SK-N-DZ (cell line): ENCODE data around the gene LIMS4.
"Not testable (repeated sequence)": the region's sequence is repeated elsewhere in the genome, so short reads cannot be mapped to it uniquely, and the experiment has no call there.

Experiments used
- DNase-seq: peaks from one replicate; pipeline ENCODE4 v3.0.0-alpha.2; 2015; ENCODE audit warnings: low spot score

The LIMS4 gene

GRCh38 chr2:110450951-110451350 is 21.7 kb downstream of the LIMS4 start:
- not testable (repeated sequence) for DNase-seq

GRCh38 chr2:110449127-110449947 is 23.3 kb downstream of the LIMS4 start:
- not testable (repeated sequence) for DNase-seq

GRCh38 chr2:110446644-110447043 is 26.0 kb downstream of the LIMS4 start:
- DNase-seq, result not testable (repeated sequence)

GRCh38 chr2:110443305-110444005 is 29.2 kb downstream of the LIMS4 start:
- DNase-seq, result not testable (repeated sequence)

- not testable (repeated sequence) for DNase-seq
Observed at GRCh38 chr2:110441905-110442304, 30.7 kb downstream of the LIMS4 start.

GRCh38 chr2:110434565-110434964 is 38.1 kb downstream of the LIMS4 start:
- DNase-seq, result not testable (repeated sequence)

GRCh38 chr2:110425725-110426124 is 46.9 kb downstream of the LIMS4 start:
- DNase-seq, result not testable (repeated sequence)

GRCh38 chr2:110424421-110424820 is 48.2 kb downstream of the LIMS4 start:
- DNase-seq, result not testable (repeated sequence)

GRCh38 chr2:110423574-110423962 is 49.0 kb downstream of the LIMS4 start:
- DNase-seq, result not testable (repeated sequence)

GRCh38 chr2:110422852-110423573 is 49.6 kb downstream of the LIMS4 start:
- not testable (repeated sequence) for DNase-seq

- not testable (repeated sequence) for DNase-seq
Observed at GRCh38 chr2:110420641-110421354, 51.8 kb downstream of the LIMS4 start.

- DNase-seq, result not testable (repeated sequence)
Observed at GRCh38 chr2:110407142-110407541, 65.5 kb downstream of the LIMS4 start.

- not testable (repeated sequence) for DNase-seq
Observed at GRCh38 chr2:110404988-110405387, 67.6 kb downstream of the LIMS4 start.

GRCh38 chr2:110404246-110404645 is 68.4 kb downstream of the LIMS4 start:
- not testable (repeated sequence) for DNase-seq

- DNase-seq, result not testable (repeated sequence)
Observed at GRCh38 chr2:110401001-110401618, 71.5 kb downstream of the LIMS4 start.

- DNase-seq, result not testable (repeated sequence)
Observed at GRCh38 chr2:110399378-110399777, 73.2 kb downstream of the LIMS4 start.

GRCh38 chr2:110395990-110396389 is 76.6 kb downstream of the LIMS4 start:
- DNase-seq, result not testable (repeated sequence)
